Right forelimb (tissue), 1 donor: ENCODE measurements around the gene POLR2L.

Source experiments
- DNase-seq: peaks from one replicate; pipeline ENCODE4 v3.0.0-alpha.2; 2018

Gene POLR2L

DNA sequence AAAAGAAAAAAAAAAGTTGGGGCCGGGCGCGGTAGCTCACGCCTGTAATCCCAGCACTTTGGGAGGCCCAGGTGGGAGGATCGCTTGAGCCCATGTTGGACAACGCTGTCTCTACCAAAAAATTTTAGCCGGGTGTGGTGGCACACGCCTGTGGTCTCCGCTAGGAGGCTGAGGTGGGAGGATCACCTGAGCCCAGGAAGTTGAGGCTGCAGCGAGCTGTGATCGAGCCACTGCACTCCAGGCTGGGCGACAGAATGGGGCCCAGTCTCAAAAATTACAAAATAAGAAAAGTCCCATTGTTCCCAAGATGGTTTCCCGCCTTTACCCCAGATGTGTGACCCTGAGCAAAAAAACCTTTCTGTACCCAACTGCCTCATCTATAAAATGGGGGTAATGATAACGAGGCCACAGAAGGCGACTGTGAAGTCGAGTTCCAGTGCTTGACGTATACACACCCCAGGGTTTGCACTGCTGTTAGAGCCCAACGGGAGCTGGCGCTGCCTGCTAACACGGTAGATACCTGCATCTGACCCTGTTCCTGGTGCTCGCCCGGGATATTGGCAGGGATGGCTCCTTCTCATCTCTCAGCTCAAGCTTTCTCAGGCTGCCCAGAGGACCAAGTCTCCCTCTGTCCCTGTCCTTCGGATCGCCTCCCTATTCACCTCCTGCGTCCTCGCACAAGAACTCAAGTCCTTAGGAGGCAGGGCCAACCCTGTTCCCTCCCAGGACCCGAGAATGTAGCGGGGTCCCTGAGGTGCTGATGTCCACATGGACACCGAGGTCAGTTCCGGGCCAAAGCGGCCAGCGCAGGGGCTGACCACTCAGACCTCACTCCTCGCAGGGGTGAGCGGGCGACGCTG, 33.7 kb downstream of the POLR2L start:
- no peak for DNase-seq

DNA sequence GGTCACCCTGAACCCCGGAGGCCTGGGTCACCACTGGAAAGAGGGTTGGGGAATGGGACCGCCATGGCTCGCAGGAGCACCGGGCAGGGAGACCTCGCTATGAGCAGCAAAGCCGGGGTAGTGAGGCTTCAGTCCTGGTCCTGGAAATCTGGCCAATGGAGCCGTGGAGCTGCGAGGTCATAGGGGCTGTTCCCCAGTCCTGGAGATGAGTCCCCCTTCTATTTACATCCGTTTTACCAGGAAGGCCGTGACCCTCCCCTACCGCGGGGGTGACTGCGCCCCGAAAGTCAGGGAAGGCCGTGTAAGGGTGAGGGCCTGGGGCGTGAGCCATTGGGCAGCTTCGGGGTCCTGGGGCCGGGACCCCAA, 37.7 kb downstream of the POLR2L start:
- no peak for DNase-seq

DNA sequence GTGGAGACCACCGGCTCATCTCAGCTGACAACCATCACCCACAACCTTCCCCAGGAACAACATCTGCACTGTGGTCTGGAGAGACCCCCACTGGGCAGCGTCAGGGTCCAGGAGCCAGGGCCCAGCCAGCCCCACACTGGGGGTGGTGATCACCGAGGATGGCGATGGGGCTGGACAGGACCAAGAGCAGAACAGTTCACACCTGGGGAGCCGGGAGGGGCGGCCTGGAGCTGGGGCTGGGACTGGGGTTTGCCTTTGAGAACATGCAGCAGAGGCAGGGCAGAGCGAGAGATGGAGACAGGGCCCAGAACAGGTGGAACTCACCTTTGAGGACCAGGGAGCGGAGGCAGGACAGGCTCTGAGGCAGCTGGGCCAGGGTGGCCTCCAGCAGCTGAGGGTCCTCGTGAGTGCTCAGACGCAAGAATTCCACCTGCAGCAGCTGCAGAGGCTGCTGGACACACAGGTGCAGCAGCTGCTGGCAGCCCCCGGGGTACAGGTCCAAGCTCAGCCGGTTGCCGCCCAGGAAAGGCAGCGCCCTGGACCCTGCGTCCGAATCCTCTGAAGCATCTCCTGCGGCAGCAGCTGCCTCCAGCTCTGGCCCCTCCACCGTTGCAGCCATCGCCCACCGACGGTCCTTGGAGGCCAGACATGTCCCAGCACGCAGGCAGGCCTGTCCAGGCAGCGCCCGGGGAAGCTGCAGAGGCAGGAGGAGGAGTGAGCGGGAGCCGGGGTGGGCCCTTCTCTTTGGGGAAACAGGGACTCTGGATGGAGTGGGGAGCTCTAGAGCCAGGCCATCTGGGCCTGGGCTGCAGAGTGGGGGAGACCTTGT, 38.3 kb downstream of the POLR2L start:
- DNase-seq, result no peak

DNA sequence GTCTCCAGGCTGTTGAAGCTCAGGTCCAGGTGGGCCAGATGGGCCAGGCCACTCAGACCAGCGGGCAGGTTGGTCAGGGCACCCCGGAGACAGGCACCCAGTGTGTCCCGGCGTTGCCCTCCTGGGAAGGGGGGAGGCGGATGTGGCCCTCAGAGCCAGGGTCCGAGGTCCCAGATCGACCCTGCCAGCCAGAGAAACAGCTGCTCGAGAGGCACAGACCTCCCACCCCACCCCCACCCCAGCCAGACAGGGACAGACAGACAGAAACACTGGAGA, 38.9 kb downstream of the POLR2L start:
- DNase-seq, result no peak

DNA sequence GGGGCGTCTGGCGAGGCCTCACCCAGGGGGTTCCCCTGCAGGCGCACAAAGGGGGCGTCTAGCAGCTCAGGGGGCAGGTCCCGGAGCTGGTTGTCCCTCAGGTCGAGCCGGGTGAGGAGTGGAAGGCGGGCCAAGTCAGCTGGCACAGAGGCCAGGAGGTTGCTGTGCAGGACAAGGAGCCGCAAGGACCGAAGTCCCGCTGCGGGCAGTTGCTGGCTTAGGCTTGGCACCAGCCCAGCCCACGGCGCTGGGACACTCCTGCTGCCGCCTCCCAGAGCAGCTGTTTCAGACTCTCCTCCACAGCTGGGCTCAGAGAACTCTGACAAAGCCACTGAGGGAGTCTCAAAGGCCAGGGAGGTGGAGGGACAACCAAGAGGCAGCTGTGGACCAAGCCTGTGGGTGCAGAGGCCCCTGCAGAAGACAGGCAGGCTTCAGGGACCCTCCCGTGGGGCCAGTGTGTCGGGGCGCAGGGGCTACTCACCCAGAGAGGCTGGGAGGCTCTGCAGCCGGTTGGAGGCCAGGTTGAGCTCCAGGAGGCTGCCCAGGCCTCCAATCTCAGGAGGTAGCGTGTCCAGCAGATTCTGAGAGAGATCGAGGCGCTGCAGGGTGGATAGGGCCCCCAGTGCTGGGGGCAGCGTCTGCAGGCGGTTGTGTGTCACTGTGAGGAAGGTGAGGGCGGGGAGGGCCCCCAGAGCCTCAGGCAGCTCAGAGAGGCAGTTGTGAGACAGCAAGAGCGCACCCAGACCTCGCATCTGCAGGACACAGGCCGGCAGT, 39.4 kb downstream of the POLR2L start:
- DNase-seq, result no peak

DNA sequence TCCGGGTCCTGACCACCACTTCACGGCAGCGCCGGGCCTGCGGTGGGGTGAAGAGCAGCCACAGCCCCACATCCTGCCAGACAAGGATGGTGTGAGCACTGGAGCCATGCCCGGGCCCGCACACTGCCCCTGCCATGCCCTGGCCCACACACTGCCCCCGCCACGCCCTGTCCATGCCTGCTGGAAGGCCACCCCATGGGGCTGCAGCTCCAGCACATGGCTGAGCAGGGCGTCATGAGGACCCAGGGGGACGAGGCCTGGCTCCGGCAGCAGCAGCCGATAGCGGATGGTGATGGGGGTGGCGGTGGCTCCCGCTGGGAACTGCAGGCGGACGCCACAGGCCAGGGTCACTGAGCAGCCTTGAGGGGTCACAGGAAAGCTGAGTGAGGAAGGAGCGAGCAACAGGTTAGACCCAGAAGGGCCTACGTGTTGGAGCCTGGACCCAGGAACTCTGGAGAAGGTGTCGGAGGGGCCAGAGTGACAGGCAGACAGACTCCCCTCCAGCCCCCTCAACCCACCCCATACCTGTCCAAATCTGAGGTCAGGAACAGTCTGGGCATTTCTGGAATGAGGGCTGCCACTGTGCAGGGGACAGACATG, 40.2 kb downstream of the POLR2L start:
- DNase-seq, result no peak

DNA sequence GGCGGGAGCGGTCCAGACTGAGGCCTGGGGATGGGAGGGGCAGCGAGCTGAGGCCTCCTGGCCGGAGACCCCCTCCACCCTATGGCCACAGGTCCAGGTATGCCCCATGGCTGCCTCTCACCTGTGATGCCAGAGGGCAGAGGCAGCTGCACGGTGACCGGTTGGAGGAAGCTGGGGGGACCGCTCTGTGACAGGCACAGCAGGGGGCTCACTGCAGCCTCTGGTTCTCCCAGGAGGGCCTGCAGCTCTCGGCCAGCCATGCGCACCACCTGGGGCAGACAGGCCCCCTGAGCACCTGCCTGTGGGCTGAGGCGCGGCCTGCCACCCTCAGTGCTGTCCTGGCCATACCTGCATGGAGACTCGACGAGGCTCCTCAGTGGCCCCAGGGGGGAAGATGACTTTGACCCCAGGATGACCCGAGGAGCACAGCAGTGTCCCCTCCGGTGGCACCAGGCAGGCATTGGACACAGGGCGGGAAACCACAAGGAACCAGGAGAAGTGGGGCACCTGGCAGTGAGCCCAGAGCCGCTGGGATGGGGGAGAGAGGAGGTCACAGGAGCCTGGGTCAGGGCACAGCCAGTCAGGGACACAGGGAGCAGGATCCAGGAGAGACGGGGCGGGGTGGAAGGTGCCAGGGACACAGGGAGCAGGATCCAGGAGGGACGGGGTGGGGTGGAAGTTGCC, 41.1 kb downstream of the POLR2L start:
- no peak for DNase-seq

DNA sequence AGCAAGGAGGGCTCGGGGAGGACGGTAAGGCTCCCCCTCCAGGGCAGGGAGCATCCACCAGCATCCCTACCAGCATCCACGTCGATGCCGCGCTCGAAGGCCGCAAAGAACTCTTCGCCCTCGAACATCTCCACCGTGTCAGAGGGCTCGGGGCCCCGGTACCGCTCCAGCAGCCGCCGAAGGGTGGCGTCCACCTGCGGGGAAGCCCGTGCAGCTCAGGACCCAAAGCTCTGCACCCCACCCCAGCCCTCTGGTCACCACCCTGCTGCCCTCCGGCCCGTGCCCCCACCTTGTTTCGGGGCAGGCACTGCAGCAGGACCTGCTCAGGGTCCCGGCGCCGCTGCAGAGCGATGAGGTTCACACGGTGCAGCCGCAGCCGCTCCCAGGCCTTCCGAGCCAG, 41.9 kb downstream of the POLR2L start:
- no peak for DNase-seq

DNA sequence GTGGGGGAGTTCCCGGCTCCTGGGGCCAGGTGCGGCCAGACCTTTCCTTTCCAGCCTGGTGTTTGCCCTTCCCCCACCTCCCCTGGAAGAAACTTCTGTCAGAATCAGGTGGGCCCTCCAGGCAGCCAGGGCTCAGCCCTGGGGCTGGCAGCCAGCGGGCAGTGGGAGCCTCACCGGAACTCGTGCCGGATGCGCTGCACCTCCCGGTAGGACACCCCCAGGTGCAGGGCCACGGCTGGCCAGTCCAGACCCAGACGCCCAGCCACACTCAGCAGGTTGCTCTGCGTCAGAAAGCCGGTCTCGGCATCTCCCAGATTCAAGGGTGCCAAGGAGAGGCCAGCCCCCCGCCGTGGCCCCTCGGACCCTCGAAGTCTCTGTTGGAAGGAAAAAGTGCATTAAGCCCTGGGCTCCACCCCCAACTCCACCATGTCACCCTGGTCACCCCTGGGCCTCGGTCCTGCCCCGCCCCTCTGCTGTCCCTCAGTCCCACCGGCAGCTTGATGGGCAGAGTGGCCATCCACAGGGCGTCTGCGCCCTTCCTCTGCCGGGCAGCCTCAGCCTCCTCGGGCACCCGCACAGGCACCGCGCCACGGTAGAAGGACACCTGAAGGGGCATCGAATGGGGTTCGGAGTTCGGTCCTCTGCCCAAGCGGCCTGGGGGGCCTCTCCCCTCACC, 42.5 kb downstream of the POLR2L start:
- DNase-seq, result no peak

DNA sequence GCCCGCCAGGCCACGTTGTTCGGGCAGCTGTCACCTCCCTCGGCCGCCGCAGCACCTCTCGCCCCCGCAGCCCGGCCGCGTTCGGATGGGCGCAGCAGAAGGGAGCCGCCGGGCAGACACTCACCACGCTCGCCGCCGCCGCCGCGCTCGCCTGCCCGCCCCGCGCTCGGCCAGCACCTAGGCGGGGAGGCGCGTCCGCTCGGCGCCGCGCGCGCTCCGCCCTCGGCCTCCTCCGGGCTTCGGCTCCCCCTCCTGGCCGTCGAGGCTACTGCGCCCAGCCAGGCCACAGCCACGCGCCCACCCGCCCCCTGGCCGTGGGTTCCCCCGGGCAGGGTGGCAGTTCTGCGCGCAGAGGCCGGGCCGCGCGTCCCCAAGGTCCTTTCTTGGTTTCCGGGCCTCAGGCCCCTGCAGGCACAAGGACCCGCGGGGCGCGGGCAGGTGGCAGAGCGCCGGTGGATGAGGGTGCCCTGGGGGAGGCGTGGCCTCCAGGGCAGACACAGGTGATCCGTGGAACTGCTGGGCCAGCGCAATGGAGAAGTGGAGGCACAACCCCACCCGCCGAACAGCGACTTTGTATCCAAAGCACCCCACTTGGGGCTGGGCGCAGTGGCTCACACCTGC, 44.1 kb downstream of the POLR2L start, which contains the start of gene SLC25A22:
Gene SLC25A22 (minus strand): TSS at position 189 of the 621 bp plus-strand sequence. CDS start 3,275 bp downstream, outside the sequence.
- peak; percentile 90 for DNase-seq

DNA sequence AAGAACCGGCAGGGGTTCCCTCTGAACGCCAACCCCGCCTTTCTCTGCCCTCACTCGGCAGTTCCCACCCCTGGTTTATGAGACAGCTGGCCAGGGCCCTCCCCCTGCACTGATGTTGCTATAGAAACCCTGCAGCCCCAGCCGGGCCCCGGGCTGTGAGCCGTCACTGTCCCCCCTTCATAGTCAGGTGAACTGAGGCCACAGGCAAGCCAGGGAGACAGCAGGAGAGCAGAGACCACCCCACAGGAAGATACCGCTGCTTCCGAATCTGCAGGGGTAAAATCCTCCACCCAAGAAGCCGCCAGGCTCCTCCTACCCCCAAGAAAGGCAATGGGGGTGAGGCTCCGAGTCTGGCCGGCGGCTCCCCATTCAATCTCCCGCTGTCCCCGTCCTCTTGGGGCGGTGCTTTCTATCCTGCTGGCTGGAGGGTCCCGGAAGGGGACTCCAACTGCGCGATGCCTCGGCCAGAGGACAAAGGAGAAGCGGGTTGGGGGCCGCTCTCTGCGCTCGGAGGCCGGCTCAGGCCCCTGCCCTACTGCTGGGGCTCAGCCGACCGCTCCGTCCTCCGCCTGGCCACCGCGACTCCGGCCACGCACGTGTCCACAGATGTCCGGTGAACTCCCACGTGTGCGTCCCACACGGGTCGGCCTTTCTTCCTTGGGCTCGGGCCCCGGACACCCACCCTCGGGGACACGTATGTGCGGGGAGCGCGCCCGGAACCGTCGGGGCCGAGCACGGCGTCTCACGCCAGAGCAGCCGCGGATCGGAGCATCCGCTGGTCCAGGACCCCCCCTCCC, 44.8 kb downstream of the POLR2L start:
- DNase-seq, result peak; percentile 91

DNA sequence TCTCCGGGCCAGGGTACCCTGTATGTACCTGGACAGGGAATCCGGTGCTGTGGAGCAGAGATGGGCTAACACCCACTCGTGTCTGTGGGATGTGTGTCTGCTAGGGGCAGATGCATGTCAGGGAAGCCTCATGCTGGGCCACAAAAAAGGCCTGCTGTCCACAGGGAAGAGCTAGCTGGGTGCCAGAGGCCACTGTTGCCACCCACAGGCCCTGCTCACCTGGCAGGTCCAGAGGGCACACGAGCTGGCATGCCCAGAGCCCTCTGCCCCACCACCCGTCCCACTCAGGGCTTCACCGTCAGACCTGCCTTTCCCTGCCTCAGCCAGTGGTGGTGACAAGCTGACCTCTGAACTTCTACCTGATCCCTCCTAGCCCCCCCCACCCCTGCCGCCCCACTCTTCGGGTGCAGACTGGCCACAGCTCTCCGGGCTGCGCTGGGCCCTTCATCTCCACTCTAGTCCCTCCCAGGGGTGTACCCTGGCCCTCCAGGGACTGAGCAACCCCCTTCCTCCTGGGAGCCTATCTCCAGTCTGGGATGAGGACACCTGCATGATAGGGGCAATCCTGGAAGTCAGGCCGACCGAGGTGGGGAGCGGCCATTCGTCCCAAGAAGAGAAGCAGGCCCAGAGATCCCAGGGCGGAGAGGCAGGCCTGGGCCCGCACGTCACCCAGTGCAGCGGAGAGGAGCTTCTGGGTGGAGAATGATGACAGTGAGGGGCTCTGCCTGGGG, 45.6 kb downstream of the POLR2L start:
- no peak for DNase-seq

DNA sequence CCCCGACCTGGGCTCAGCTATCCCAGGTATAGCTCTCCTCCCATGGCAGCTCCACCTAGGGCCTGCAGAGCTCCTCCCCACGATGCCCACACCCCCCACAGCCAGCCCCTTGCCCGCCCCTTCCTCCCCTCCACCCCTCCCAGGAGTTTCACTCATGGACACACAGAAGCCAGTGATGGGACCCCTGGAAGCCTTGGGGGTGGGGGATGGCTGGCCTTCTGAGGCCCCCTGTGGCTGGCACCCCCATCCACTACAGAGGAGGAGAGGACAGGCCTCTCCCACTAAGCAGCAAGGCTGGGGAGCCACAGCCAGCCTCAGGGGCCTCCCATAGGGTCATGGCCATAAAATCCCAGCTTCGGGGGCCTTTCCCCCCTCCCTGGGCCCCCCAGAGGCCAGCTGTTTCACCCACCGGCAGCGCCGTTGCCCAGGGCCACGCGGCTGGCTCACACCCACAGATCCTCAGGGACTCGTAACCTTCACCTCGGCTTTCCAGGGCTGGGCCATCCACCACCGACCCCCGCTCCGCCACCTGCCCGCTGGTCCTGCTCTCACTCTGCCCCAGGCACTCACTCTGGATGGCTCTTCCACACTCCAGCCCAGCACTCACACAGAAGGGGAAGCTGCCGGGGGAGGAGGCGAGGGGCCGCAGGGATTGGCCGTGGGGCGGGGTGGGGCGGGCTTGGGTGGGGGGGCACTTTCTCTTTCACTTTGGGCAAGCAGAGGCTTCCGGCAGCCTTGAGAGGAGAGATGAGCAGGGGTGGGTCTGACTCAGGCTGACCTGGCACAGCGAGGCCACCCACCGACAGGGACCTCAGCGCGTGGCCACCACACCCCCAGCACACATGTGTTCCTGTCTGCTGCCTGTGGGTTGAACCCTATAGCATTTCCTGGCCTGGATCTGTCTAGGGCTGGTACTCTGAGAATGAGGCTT, 46.4 kb downstream of the POLR2L start:
- DNase-seq, result peak; percentile 89

DNA sequence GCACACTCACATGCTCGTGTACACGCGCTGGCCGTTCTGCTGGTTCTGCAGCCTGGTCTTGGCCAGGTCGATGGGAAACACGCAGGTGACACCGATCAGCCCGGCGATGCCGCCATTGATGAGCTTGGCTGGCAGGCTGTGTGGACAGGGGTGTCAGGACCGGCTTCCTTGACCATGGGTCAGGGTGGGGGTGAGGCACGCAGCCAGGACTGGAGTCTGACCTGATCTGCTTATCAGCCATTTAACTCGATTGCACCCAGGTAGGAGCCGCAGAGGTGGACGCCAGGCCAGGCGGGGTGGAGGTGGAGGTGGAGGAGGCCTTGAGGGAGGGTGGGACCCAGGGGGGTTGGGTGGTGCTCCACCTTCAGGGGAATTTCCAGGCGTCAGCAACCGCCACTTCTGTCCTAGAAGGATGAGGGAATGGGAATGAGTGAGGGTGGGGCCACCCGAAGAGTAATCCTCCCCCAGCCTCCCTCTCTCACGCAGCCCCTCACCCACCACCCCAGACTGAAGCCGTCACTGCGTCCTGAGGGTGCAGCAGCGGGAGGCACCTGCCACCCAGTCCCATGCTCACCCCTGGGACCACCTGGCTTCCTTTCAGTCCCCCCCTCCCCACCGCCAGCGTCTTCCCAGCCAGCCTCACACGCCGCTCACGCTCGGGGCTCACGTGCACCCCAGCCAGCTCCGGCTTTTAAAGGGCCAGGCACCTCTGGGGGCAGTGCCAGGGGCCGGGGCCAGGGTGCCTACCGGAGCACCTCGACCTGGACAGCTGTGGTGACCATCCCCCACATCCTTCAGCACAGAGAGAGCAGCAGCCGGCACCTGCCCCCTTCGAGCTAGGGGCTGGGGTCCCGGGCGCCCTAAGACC, 47.3 kb downstream of the POLR2L start:
- no peak for DNase-seq

DNA sequence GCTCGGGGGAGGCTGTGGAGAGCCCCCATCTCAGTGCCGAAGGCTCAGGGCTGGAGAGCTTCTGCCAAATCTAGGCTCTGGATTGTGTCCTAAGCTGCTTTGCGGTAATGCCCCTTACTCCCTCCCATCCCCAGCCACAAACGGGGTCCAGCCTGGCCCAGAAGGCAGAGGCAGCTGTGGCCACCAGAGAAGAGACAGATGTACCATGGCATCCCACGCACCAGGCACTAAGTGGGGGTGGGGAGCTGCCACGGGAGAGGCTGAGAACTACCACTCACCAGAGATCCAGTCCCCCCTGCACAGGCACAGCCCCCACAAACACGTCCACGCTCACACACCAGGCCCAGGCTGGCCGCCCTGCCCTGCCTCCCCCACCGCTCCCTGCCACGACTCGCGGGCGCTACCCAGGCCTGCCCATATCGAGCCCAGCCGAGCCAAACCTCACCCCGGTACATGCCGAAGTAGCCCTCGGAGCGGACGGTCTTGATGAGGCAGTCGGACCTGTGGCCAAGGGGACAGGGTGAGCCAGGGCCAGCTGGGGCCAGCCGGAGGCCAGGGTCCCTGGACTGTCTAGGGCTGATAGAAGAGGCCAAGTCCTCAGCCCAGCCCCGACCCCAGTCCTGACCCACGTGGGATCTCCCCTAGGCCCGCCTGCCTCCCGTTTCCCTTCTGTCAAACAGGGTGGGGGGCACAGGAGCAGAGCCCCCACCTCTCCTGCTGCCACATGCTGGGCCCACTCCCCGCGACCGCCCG, 48.1 kb downstream of the POLR2L start:
- no peak for DNase-seq

DNA sequence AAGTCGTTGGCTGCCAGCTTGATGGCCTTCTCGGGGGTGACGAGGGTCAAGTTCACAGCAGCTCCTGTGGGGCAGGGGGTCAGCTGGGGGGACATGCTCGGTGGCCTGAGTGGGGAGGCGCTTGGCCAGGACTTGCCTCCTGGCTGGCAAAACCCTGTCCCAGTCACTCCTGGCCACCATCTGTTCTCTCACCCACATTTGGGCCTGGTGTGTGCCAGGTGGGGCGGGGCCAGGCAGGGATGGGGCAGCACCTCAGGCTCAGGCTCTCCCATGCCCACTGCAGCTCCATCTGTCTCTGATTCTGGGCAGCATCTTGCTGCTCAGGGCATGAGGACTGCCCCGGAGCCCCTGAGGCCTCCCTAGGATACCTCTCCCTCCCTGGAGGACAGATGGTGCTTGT, 48.8 kb downstream of the POLR2L start:
- DNase-seq, result no peak

DNA sequence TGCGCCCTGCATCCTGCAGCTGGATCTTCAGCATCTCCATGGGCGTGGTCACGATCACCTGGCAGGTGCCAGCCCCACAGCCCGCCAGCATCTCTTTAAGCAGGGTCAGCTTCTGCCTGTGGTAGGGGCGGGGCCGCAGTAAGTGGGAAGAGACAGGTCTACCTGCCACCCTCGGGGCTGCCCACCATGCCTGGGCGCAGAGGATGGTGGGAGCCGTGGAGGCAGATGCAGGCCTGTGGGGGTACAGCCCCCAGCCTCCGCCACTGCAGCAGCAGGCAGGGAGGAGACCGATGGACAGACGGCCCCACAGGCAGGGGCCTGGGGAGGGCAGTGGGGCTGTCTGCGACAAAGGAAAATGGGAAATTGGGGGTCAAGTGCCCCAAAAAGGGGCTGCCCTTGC, 49.5 kb downstream of the POLR2L start:
- DNase-seq, result no peak
